Endothelial cell of umbilical vein (primary cell): Measurements from ENCODE around the gene CACTIN.

Experiments used
- CTCF ChIP-seq, 2 donors: IDR thresholded peaks; 1 replicate in 1 of 2; 2 replicates in 1 of 2; pipeline ENCODE4 v1.5.1; 2011; ENCODE audit warnings: low read length in 2 of 2, mild to moderate bottlenecking in 2 of 2, moderate library complexity in 2 of 2, control low read depth in 1 of 2, inconsistent platforms in 1 of 2, low read depth in 1 of 2; ENCODE audit not compliant: insufficient read depth in 1 of 2; ENCODE audit errors: extremely low read depth in 1 of 2
- EZH2 ChIP-seq: IDR thresholded peaks from 2 replicates; pipeline ENCODE4 v1.6.1; 2012; ENCODE audit warnings: borderline replicate concordance, low read depth, mild to moderate bottlenecking, moderate library complexity, low read length, inconsistent platforms; ENCODE audit not compliant: severe bottlenecking
- FOS ChIP-seq: IDR thresholded peaks from 2 replicates; pipeline ENCODE4 v1.6.1; 2011; ENCODE audit warnings: mild to moderate bottlenecking, low read length, moderate library complexity, borderline replicate concordance; ENCODE audit not compliant: insufficient read depth
- GATA2 ChIP-seq: IDR thresholded peaks from 2 replicates; pipeline ENCODE4 v1.7.0; 2011; ENCODE audit warnings: low read depth, mild to moderate bottlenecking, moderate library complexity, mixed read lengths, low read length; ENCODE audit not compliant: insufficient read length, insufficient read depth
- MAX ChIP-seq: IDR thresholded peaks from 2 replicates; pipeline ENCODE4 v1.6.1; 2011; ENCODE audit not compliant: insufficient read depth, insufficient read length
- MYC ChIP-seq: IDR thresholded peaks from one replicate; pipeline ENCODE4 v1.6.1; 2011; ENCODE audit warnings: mild to moderate bottlenecking, low read depth, low read length
- POLR2A ChIP-seq: IDR thresholded peaks from 2 replicates; pipeline ENCODE4 v1.6.1; 2012; ENCODE audit warnings: low read depth, mild to moderate bottlenecking, control low read depth, low read length
- POLR2AphosphoS5 ChIP-seq: IDR thresholded peaks from 2 replicates; pipeline ENCODE4 v1.6.1; 2012; ENCODE audit warnings: low read depth, mild to moderate bottlenecking, control low read depth, low read length, moderate library complexity; ENCODE audit not compliant: insufficient read depth

DNA sequence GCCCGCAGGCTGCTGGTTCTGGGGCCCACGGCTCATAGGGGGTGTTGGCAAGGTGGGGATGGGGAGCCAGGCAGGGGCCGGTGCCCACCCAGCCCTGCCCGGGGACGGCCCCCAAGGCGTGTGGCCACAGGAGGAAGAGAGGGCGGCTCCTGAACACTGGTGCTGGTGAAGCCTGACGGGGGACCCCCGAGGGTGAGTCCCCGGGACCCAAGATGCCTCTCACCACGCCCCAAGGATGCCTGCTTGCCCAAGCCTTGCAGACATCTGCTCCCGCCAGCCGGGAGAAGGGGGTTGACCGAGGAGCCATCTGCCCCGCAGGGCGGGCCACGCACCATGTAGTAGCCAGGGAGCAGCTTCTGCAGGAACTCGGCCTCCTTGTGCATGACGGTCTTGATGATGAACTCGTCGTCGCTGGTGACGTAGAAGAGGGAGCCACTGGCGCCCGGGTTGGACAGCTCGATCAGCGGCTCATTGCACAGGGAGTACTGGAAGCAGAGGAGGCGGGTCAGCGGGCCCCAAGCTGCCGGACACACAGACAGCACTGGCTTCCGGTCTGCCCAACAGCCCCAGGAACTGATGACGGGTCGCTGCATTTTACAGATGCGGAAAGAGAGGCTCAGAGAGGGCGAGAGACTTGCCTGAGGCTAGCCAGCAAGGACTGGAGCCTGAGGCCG is 29.6 kb upstream of the CACTIN start:
- TF ChIP-seq CTCF (IDR thresholded peaks at IDR 0.05; ENCODE audit: extremely low read depth in 1 of 2, insufficient read depth in 1 of 2, low read depth in 1 of 2, low read length in 2 of 2) (no peak), POLR2AphosphoS5 (no peak), POLR2A (no peak), EZH2 (no peak), MAX (no peak), MYC (no peak), GATA2 (no peak), FOS (no peak)
